HepG2 (cell line): ENCODE data around the gene COQ9. TPM values are rescaled to one million over a fixed set of nuclear protein-coding genes. Genes with fewer than 3 reads are reported as not detected.

Experiments used
- AHDC1 ChIP-seq: sonication (generic); formaldehyde crosslinking; IDR thresholded peaks from 2 replicates; pipeline ENCODE4 v1.5.1; 2020; ENCODE audit warnings: mild to moderate bottlenecking, missing genetic modification reagents, borderline replicate concordance
- BATF2 ChIP-seq: sonication (generic); formaldehyde crosslinking; IDR thresholded peaks from 2 replicates; pipeline ENCODE4 v1.8.0; 2022; ENCODE audit warnings: mild to moderate bottlenecking, missing genetic modification reagents, moderate library complexity
- CCAR2 ChIP-seq: fragments of 200-400 bp; formaldehyde crosslinking; optimal IDR thresholded peaks from 2 replicates; pipeline ENCODE3; 2018; ENCODE audit warnings: low read depth, mild to moderate bottlenecking, low read length, moderate library complexity
- CENPX ChIP-seq: sonication (generic); formaldehyde crosslinking; IDR thresholded peaks from 2 replicates; pipeline ENCODE4 v1.9.0; 2021; ENCODE audit warnings: mild to moderate bottlenecking, missing genetic modification reagents, moderate library complexity
- HDAC2 ChIP-seq: sonication (generic); formaldehyde crosslinking; IDR thresholded peaks from 2 replicates; pipeline ENCODE4 v1.4.0; 2020; ENCODE audit warnings: missing genetic modification reagents
- POLR2A ChIP-seq, 2 experiments: IDR thresholded peaks; 2 replicates each; pipeline ENCODE4 v1.6.1; 2011; ENCODE audit warnings: low read depth in 2 of 2, low read length in 2 of 2, mild to moderate bottlenecking in 1 of 2, moderate library complexity in 1 of 2; ENCODE audit not compliant: insufficient read depth in 1 of 2
- PRDM10 ChIP-seq: sonication (generic); formaldehyde crosslinking; IDR thresholded peaks from 2 replicates; pipeline ENCODE4 v1.4.0; 2020; ENCODE audit warnings: low read depth, missing genetic modification reagents
- RNF219 ChIP-seq: sonication (generic); formaldehyde crosslinking; IDR thresholded peaks from 2 replicates; pipeline ENCODE4 v1.5.0; 2020; ENCODE audit warnings: mild to moderate bottlenecking, missing genetic modification reagents
- SP2 ChIP-seq: sonication (generic); formaldehyde crosslinking; IDR thresholded peaks from 2 replicates; pipeline ENCODE4 v1.5.1; 2020; ENCODE audit warnings: mild to moderate bottlenecking, missing genetic modification reagents
- THAP9 ChIP-seq: sonication (generic); formaldehyde crosslinking; IDR thresholded peaks from 2 replicates; pipeline ENCODE4; 2020; ENCODE audit warnings: missing genetic modification reagents, mild to moderate bottlenecking, borderline replicate concordance
- WIZ ChIP-seq: sonication (generic); formaldehyde crosslinking; IDR thresholded peaks from 2 replicates; pipeline ENCODE4 v1.5.1; 2020; ENCODE audit warnings: mild to moderate bottlenecking, missing genetic modification reagents
- ZNF138 ChIP-seq: sonication (generic); formaldehyde crosslinking; IDR thresholded peaks from 2 replicates; pipeline ENCODE4 v1.5.0; 2020; ENCODE audit warnings: mild to moderate bottlenecking, low read depth, missing genetic modification reagents
- polyA plus RNA-seq, 8 experiments: library from polyadenylated mRNA; depleted of rRNA in 3 of 8; stranded (reverse) in 7 of 8; unstranded in 1 of 8; fragments of >200 nt; fragmentation: Illumina TruSeq in 4 of 8; extraction: Trizol in 4 of 8; gene quantifications; 2 replicates each; pipeline versions ENCODE4 v1.2.1 to v1.2.3, GENCODE V29; 2011 to 2016; ENCODE audit warnings: low read depth in 4 of 8, missing spikeins in 1 of 8, mixed read lengths in 1 of 8; ENCODE audit not compliant: insufficient read depth in 1 of 8
- total RNA-seq, 5 experiments: library from RNA; depleted of rRNA; stranded (reverse); fragments of >200 nt; fragmentation: Illumina TruSeq; extraction: Trizol; gene quantifications; 2 replicates each; pipeline ENCODE4 v1.2.3, GENCODE V29; 2016; ENCODE audit warnings: low read depth in 1 of 5

Gene COQ9
- total and polyA plus RNA-seq, 2 of the 13 experiments (the other 11 are each of a cell fraction or from before 2014, with no cell fraction given): 57.5 to 108 TPM

GRCh38 chr16:57482845-57483545 is 35.7 kb downstream of the COQ9 start (continued):
- TF ChIP-seq AHDC1 (CRISPR knock-in tag): no peak
- no peak for TF ChIP-seq CENPX (CRISPR knock-in tag)
- TF ChIP-seq BATF2 (CRISPR knock-in tag): no peak
- peak; percentile 72 for TF ChIP-seq PRDM10
- no peak for TF ChIP-seq RNF219 (CRISPR knock-in tag)
- TF ChIP-seq WIZ (CRISPR knock-in tag): 0 out of 2 replicates have a peak, but pooled peaks have one; percentile 34
- peak; percentile 84 for TF ChIP-seq CCAR2
- TF ChIP-seq SP2 (CRISPR knock-in tag): peak; percentile 41; the same call in 1 of the 2 replicates
- TF ChIP-seq ZNF138 (CRISPR knock-in tag): no peak
- peak; percentile 32 to 62; a peak in 2 of 4 replicates for TF ChIP-seq POLR2A (IDR thresholded peaks at IDR 0.05; ENCODE audit: insufficient read depth in 1 of 2, low read depth in 2 of 2, low read length in 2 of 2)
- peak; percentile 86 for TF ChIP-seq HDAC2 (CRISPR knock-in tag)
- no peak for TF ChIP-seq THAP9 (CRISPR knock-in tag)
